GM19099 (cell line): ENCODE results near the gene NBEAL1.

ENCODE experiments used
- POLR2A ChIP-seq: IDR thresholded peaks from 3 replicates; pipeline ENCODE4 v1.6.1; 2011; ENCODE audit warnings: low read depth; ENCODE audit not compliant: insufficient read length; ENCODE audit errors: extremely low read depth

NBEAL1 gene

DNA sequence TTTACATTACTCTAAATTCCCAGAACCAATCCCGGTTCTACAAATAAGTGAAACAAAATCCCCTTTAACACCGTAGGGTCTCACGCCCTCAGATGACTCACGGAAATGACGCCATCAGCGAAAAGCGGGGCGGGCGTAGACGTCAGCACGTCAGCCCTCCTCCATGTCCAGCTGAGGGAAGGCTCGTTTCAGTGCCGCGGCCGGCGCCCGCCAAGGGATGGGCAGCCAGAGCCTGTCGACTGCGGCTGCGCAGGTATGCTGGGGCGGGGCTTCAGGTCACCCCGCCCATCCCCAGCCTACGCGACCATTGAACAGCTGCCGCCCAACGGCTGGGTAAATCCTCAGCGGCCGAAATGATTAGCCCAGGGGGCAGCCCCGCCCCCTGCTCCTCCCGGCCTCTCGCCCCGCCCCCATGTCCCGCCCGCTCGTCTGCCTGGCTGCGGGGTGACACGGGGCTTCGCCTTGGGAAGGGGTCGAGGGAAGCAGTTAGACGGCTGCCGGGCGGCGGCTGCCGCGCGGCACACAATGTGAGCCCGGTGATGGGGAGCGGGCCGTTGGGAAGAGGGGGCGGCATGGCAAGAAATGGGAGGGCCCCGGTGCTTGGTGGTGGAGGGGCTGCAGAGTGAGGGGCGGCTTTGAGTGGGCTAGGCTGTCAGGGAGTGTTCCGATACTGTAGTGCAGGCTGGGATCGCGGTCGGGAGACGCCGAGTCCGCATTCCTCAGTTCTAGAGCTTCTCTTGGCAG is at the start of gene NBEAL1:
NBEAL1 (plus strand) TSS at position 420 of the 744 bp plus-strand sequence. CDS start 1,510 bp downstream, outside the sequence.
- TF ChIP-seq POLR2A: peak; percentile 55

DNA sequence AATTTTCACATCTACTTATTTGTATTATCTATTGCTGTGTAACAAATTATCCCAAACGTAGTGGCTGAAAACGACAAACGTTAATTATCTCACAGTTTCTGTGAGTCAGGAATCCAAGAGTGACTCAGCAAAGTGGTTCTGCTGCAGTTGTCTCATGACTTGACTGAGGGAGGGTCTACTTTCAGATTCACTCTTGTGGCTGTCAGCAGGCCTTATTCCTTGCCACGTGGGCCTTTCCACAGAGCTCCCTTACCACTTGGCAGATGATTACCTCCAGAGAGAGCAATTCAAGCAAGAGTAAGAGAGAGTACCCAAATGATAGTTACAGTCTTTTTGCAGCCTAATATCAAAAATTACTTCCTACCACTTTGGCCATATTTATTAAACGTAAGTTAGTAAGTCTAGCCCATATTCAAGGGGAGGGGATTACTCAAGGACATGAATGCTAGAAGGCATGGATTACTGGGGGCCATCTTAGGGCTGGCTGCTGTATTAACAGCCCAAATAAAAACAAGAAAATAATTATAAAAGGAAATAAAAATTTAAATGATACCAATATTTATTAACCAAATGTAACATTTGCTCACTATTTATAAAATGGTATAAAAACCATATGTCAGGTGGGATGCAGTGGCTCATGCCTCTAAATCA is 48.7 kb upstream of the NBEAL1 start:
- no peak for TF ChIP-seq POLR2A

DNA sequence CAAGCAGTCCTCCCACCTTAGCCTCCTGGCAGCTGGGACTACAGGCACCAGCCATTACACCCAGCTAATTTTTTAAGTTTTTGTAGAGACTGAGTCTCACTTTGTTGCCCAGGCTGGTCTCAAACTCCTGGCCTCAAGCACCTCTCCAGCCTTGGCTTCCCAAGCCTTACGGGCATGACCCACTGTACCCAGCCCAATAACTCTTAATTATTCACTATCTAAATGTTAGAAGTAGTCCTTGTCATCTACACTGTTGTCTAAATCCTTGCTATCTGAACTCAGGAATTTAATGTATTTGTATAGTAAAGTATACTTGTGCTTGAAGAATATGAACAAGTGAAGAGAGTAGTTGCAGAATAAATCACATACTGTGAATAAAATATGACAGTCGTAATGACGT is 37.9 kb upstream of the NBEAL1 start:
- TF ChIP-seq POLR2A: no peak

DNA sequence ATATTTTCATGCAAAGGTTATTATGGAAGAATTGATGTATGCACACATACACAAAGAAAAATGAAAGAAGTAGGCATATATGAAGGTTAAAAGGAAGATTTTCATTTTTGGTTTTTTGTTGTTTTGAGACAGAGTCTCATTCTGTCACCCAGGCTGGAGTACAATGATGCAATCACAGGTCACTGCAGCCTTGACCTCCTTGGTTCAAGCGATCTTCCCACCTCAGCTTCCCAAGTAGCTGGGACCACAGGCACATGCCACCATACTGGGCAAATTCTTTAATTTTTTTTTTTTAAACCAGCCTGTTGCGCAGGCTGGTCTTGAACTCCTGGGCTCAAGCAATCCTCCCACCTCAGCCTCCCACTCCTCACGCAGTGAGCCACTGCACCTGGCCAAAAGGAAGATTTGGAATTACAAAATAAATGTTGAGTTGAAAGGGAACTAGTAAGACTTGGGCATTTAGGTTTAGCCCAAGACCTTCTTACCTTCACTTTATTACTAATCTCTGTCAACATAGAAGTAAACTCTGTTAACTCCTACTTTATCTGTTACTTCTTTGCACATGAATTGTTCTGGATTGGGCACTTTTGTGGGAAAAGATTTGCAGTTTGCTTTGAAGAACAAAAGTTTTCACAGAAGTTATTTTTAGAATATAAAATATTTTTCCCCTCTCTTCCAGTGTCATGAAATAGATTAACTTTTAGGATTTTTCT is 31.7 kb upstream of the NBEAL1 start:
- no peak for TF ChIP-seq POLR2A

DNA sequence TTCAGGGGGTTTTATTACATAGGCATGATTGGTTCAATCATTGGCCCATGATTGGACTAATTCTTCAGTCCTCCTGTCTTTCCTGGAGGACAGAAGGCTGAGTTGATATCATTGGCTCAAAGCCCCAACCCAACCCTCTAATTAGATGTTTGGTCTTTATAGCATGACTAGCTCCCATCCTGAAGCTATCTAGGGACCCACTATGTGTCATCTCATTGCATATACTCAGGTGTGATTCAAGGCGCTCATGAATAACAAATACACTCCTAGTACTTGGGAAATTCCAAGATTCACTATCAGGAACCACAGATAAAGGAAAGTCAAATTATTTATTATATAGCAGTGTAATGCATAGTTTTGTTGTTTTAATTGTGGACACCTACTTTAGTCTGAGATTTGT is 24.9 kb upstream of the NBEAL1 start:
- no peak for TF ChIP-seq POLR2A

DNA sequence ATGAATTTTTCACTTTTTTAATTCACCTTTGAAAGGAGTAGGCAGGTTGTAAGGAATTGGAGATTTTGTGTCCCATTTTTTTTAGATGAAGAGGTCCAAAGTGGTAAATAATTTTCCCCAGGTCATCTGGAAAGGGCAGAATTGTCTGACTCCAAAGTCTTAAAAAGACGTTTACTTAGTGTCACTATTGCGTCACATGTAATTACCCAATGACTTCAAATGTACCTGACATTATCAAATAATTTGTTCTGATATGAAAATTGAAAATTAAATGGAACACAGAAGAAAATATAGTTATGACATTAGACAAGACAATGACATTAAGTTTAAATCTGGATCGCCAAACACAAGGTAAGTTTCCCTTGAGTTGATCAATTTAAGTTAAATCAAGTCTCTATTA is 24.2 kb upstream of the NBEAL1 start:
- TF ChIP-seq POLR2A: no peak

DNA sequence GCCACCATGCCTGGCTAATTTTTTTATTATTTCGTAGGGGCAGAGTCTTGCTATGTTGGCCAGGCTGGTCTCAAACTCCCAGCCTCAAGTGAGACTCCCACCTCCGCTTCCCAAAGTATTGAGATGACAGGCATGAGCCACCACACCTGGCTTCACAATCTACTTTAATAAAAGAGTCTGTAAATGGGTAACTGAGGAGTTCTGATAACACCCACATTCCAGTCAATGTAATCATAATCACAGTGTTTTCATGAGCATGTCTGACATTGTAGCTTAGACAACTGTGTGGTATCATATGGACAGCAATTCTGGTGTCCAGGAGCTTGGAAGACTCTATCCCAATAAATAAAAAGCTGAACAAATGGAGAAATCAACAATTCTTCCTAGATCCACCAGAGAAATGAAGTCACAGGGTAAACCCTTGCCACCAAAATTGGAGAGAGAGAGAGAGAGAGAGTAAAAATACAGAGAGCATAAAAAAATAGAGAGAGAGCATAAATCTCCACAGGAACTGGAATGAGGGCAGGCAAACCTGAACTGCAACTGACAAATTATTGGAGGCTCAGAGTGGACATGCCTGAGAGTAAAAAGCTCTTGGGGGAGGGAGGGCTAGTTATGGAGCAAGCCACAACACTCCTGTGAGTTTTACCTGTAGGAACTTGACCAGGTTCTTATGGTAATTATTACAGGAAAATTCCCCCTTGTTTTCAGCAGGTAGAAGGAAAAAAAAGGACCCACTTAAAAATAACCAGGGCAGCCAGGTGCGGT is 12.4 kb upstream of the NBEAL1 start:
- no peak for TF ChIP-seq POLR2A

DNA sequence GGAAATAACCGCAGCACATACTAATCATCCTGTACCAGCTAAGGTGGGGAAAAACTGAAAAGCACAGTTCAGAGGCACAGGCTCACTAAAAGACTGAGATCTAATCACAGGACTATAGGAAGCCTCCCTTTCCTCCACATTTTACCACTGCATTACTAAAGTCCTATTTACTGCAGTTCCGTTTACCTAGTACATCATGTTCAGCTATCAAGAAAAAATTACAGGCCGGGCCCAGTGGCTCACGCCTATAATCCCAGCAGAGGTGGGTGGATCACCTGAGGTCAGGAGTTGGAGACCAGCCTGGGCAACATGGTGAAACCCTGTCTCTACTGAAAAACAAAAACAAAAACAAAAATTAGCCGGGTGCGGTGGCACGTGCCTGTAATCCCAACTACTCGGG is 11.0 kb upstream of the NBEAL1 start:
- no peak for TF ChIP-seq POLR2A

DNA sequence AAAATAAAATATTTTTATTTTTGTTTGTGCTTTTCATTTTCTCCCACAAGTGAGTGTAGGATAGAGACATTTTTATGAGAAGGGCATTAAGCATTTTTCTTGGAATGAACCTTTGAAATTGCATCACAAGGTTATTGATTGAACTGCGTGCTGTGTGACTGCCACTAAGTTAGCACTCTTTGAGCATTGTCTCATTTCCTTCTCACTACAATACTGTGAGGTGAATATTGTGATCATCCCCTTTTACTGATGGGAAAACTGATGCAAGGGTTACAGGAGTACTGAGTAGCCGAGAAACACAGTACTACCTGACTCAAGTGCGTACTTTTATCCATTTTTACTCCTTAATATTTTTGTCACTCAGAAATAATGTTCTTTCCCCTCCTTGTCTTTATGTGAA is 2.0 kb downstream of the NBEAL1 start:
- TF ChIP-seq POLR2A: no peak

DNA sequence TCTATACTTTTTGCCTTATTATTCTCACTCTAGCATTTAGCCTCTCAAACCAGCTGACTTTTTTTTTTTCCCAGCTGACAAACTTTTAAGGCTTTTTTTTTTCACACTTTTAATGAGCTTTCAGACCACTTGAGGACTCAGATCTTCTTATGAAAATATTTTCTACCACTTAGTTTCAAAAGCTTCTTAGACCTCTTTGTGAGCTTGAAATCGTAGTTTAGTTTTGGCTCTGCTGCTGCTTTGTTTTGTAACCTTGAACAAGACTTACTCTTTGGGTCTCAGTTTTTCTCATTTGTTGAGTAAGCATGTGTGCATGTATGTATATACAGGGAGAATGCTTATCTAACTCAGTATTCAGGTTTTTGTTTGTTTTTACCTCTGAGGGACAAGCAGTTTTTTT is 3.5 kb downstream of the NBEAL1 start:
- TF ChIP-seq POLR2A: no peak

DNA sequence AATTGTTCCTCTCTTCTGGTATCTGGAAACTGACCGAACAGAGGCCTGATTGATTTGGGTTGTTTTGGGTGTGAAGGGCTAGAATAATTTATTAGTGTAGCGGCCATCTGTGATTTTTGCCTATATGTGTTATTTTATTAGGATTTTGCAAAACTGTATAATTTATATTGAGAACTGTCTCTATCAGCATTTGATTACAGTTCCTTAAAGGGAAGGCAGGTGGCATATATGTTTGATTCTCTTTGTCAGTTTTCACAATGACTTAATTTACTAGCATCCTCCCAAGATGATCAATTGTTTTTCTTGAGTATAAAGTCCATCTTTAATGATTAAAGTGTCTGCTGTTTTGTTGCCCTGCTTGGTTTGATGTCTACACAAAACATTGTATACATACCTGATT is 4.5 kb downstream of the NBEAL1 start:
- no peak for TF ChIP-seq POLR2A

DNA sequence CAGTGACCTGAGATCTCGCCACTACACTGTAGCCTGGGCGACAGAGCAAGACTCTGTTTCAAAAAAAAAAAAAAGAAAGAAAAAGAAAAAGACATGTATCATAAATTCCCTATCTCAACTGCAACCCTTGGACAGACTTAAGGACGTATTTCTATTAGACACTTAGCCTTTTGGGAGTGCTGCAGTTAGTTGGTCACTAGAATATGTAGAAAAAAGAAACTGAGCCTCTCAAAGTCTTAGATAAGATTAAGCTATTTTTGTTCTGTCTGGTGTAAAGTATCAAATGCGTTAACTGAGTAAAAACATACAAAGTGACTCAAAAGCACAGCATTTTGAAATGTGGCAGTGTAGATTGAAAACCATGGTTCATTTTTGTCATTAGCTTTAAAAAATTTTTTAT is 7.3 kb downstream of the NBEAL1 start:
- no peak for TF ChIP-seq POLR2A

DNA sequence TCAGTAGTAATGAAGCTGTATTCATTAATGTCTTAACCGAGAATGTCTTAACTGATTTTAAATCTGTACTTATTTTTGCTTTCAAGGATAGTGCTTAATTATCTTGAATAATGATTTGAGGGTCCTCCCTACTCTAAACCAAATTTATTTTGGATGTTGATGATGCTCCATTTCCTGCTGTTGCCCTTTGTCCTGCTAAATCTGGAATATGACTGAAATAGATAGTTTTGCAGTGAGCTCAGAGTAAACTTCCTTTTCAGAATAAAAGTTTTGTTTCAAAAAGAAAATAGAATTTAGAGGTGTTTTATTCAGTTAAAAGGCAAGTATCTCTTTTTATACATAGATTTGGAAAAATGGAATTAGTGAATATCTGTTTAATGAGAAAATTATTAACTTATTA is 8.1 kb downstream of the NBEAL1 start:
- no peak for TF ChIP-seq POLR2A

DNA sequence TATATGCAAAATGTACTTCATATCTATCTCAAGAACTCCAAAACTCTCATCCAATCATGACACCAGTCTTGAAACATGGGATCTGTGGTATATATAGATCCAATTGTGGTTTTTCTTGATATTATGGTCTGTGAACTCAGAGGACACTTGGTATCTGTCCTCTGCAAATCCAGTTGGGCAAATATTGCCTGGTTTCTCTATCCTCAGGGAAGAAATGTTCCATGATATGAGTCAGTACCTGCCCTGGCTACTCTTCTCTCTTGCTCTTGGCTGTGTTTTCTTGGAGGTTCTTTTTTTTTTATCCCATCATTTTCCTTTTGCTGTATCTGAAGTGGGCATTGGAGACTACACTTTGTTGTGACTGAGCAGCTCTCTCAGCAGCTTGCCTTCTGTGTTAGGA is 10.9 kb downstream of the NBEAL1 start:
- TF ChIP-seq POLR2A: no peak

DNA sequence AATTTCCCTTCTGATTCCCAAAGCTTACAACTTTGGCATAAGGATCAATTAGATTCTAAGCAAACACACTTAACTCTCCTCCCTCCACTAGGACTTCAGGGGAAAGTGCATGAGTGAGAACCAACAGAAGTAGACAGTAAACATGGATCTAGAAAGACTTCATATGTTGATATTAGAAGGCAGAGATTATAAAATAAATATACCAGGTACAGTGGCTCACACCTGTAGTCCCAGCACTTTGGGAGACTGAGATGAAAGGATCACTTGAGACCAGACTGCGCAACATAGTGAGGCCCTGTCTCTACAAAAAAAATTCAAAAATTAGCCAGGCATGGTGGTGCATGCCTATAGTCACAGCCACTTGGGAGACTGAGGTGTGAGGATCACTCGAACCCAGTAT is 15.9 kb downstream of the NBEAL1 start:
- no peak for TF ChIP-seq POLR2A

DNA sequence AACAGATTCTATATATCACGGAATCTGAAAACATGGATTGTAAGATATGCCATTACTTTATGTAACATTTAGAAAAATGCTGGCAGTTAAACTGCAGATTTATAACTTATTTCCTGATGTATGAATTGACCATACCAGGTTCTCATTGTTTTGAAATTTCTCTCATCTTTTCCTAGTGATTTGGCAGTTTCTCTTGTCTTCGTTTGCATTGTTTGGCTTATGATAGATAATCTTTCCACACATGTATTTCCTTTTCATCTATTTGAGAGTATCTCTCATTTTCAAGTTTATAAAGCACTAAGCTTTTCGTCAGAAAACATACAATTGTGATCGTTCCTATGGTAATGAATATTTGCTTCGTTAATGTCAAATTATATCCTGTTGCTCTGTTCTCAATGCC is 16.3 kb downstream of the NBEAL1 start:
- no peak for TF ChIP-seq POLR2A

DNA sequence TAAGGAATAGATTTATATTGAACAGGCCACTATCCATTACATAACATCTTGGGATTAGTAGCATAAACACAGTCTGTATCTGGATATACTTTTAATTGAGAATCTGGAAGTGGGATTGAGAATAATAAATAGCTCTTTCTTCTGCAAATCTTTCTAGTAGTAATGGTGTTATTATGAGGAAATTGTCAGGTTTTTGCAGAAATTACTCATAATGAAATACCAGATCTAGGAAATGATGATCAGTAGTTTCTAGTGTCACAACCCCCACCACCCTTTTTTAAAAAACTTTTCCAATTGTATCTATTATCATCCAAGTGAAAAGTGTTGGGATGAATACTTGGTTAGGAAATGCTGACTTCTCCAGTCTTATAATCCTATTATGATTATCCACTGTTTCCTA is 18.7 kb downstream of the NBEAL1 start:
- TF ChIP-seq POLR2A: no peak
